Loucy (cell line): ENCODE data around the gene HRH3.
A peak's percentile ranks its signal among the peaks of the same experiment; 100 is the strongest.

Source experiments
- H2AFZ ChIP-seq: fragments of 200-600 bp; sonication (generic); 2 replicates; pipeline ENCODE4 v1.6.0; 2016; ENCODE audit warnings: antibody characterized with exemption, mild to moderate bottlenecking, low read length, moderate library complexity
- H3F3A ChIP-seq: fragments of 200-600 bp; 2 replicates; pipeline ENCODE4 v1.6.0; 2016; ENCODE audit warnings: antibody characterized with exemption, low read depth, mild to moderate bottlenecking
- H3K27me3 ChIP-seq: fragments of 200-600 bp; sonication (generic); 2 replicates; pipeline ENCODE4 v1.6.1; 2014; ENCODE audit warnings: low read length, mild to moderate bottlenecking; ENCODE audit not compliant: insufficient read depth, poor library complexity, severe bottlenecking
- H3K36me3 ChIP-seq: fragments of 200-600 bp; sonication (generic); 2 replicates; pipeline ENCODE4 v1.6.1; 2016; ENCODE audit warnings: low read length; ENCODE audit not compliant: insufficient read depth
- H3K4me1 ChIP-seq: fragments of 200-600 bp; sonication (generic); 2 replicates; pipeline ENCODE4 v1.5.1; 2014; ENCODE audit warnings: low read length, mild to moderate bottlenecking; ENCODE audit not compliant: insufficient read depth, poor library complexity, severe bottlenecking
- H3K4me2 ChIP-seq: fragments of 200-600 bp; sonication (generic); 2 replicates; pipeline ENCODE4 v1.6.0; 2014; ENCODE audit warnings: antibody characterized with exemption, low read length, low read depth, mild to moderate bottlenecking; ENCODE audit not compliant: poor library complexity, severe bottlenecking
- H3K4me3 ChIP-seq: fragments of 200-600 bp; sonication (generic); 2 replicates; pipeline ENCODE4 v1.5.1; 2014; ENCODE audit warnings: low read length, mild to moderate bottlenecking, mixed read lengths; ENCODE audit not compliant: poor library complexity, severe bottlenecking
- H3K79me2 ChIP-seq: fragments of 200-600 bp; sonication (generic); 2 replicates; pipeline ENCODE4 v1.6.1; 2014; ENCODE audit warnings: low read length; ENCODE audit not compliant: insufficient read depth
- H3K9ac ChIP-seq: fragments of 200-600 bp; sonication (generic); 2 replicates; pipeline ENCODE4 v1.6.0; 2014; ENCODE audit warnings: mild to moderate bottlenecking, low read depth, low read length, moderate library complexity; ENCODE audit not compliant: poor library complexity, severe bottlenecking
- H3K9me2 ChIP-seq: fragments of 200-600 bp; sonication (generic); replicated peaks from 2 replicates; pipeline ENCODE4 v1.6.1; 2016; ENCODE audit warnings: low read depth, low read length, mixed read lengths
- H3K9me3 ChIP-seq: fragments of 200-600 bp; sonication (generic); 2 replicates; pipeline ENCODE4 v1.6.1; 2014; ENCODE audit warnings: mild to moderate bottlenecking, antibody characterized with exemption, low read length, low read depth; ENCODE audit not compliant: insufficient read depth
- H4K20me1 ChIP-seq: fragments of 200-600 bp; sonication (generic); 2 replicates; pipeline ENCODE4 v1.6.0; 2014; ENCODE audit warnings: antibody characterized with exemption, low read length, mild to moderate bottlenecking; ENCODE audit not compliant: insufficient read depth, poor library complexity, severe bottlenecking
- EZH2phosphoT487 ChIP-seq: fragments of 200-600 bp; IDR thresholded peaks from 2 replicates; pipeline ENCODE4 v1.6.1; 2018; ENCODE audit warnings: antibody characterized with exemption, mild to moderate bottlenecking, moderate library complexity, borderline replicate concordance
- TF ChIP-seq, protein P1 (sequence below): fragments of 200-600 bp; sonication (generic); conservative IDR thresholded peaks from 2 replicates; pipeline ENCODE4 v1.5.1; 2014; ENCODE audit warnings: mild to moderate bottlenecking, antibody characterized with exemption, low read length

HRH3 gene

DNA sequence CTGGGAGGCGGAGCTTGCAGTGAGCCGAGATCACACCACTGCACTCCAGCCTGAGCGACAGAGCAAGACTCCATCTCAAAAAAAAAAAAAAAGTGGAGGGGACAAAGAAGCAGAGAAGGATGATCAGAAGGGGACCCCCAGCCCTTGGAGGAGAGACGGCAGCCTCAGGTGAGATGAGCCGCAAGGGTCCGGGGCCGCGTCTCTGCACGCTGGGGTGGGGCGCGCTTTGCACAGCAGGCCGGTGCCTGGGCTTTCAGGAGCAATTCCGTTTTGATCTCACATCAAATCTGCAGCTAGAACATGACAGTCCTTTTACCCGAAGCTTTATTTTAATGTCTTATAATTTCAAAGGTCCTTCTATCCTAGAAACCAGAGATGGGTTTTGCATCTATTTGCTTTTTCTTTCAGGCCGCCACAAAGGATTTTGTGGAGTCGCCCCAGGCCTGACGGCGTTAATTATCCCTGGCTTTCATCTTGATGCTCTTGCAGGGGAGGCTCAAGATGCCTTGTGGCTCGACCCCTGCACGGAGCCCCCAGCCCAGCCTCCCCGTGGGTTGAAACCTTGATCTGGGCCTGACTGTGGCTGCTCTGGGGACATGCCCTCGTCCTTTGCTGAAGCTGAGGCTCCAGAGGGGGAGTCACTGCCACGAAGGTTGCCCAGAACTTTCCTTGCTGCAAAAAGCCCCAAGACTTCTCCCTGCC, 17.3 kb downstream of the HRH3 start:
- peaks cover 22% of the 10 kb centered on the region; the same call in 1 of the 2 replicates for H3K36me3 ChIP-seq
- H3K9me3 ChIP-seq = no peaks in the 10 kb centered on the region
- H3K4me3 ChIP-seq = peak overlapping the region; percentile 56
- H3K4me2 ChIP-seq = peak overlapping the region; percentile 84
- peaks cover 19% of the 10 kb centered on the region; the same call in 1 of the 2 replicates for H3K79me2 ChIP-seq
- H3K27me3 ChIP-seq = no peaks in the 10 kb centered on the region
- H3K9ac ChIP-seq = peak overlapping the region; percentile 70
- H4K20me1 ChIP-seq = no peaks in the 10 kb centered on the region
- peaks cover 20% of the 10 kb centered on the region for H3F3A ChIP-seq
- H3K9me2 ChIP-seq = no peaks in the 10 kb centered on the region
- peaks cover 45% of the 10 kb centered on the region for H3K4me1 ChIP-seq
- H2AFZ ChIP-seq = no peak overlapping the region
- TF ChIP-seq, protein P1, sequence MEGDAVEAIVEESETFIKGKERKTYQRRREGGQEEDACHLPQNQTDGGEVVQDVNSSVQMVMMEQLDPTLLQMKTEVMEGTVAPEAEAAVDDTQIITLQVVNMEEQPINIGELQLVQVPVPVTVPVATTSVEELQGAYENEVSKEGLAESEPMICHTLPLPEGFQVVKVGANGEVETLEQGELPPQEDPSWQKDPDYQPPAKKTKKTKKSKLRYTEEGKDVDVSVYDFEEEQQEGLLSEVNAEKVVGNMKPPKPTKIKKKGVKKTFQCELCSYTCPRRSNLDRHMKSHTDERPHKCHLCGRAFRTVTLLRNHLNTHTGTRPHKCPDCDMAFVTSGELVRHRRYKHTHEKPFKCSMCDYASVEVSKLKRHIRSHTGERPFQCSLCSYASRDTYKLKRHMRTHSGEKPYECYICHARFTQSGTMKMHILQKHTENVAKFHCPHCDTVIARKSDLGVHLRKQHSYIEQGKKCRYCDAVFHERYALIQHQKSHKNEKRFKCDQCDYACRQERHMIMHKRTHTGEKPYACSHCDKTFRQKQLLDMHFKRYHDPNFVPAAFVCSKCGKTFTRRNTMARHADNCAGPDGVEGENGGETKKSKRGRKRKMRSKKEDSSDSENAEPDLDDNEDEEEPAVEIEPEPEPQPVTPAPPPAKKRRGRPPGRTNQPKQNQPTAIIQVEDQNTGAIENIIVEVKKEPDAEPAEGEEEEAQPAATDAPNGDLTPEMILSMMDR = no peak
- TF ChIP-seq EZH2phosphoT487 = no peak

DNA sequence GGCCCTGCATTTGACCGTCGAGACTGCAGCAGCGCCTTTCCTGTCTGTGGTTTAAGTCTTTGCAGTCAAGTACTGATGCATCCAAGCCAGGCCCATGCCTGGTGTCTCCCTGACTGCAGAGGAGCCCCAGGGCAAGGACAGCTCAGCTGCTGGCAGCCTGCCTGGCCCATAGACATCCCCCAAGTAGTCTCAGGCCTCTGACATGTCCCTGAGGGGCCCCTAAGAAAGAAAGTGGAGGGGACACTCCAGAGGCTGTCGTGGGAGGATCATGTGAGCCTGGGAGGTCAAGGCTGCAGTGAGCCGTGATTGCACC, 18.0 kb downstream of the HRH3 start:
- H3K79me2 ChIP-seq = peaks cover 19% of the 10 kb centered on the region; the same call in 1 of the 2 replicates
- peaks cover 25% of the 10 kb centered on the region; the same call in 1 of the 2 replicates for H3K36me3 ChIP-seq
- TF ChIP-seq, protein P1 = no peak
- no peak for TF ChIP-seq EZH2phosphoT487
- peak overlapping the region; percentile 84 for H3K4me2 ChIP-seq
- H2AFZ ChIP-seq = no peak overlapping the region
- H3K4me3 ChIP-seq = peak overlapping the region; percentile 68
- no peaks in the 10 kb centered on the region for H3K9me3 ChIP-seq
- no peaks in the 10 kb centered on the region for H3K9me2 ChIP-seq
- no peaks in the 10 kb centered on the region for H4K20me1 ChIP-seq
- H3K4me1 ChIP-seq = peaks cover 45% of the 10 kb centered on the region
- H3K27me3 ChIP-seq = no peaks in the 10 kb centered on the region
- H3K9ac ChIP-seq = peak overlapping the region; percentile 70
- H3F3A ChIP-seq = peaks cover 20% of the 10 kb centered on the region

DNA sequence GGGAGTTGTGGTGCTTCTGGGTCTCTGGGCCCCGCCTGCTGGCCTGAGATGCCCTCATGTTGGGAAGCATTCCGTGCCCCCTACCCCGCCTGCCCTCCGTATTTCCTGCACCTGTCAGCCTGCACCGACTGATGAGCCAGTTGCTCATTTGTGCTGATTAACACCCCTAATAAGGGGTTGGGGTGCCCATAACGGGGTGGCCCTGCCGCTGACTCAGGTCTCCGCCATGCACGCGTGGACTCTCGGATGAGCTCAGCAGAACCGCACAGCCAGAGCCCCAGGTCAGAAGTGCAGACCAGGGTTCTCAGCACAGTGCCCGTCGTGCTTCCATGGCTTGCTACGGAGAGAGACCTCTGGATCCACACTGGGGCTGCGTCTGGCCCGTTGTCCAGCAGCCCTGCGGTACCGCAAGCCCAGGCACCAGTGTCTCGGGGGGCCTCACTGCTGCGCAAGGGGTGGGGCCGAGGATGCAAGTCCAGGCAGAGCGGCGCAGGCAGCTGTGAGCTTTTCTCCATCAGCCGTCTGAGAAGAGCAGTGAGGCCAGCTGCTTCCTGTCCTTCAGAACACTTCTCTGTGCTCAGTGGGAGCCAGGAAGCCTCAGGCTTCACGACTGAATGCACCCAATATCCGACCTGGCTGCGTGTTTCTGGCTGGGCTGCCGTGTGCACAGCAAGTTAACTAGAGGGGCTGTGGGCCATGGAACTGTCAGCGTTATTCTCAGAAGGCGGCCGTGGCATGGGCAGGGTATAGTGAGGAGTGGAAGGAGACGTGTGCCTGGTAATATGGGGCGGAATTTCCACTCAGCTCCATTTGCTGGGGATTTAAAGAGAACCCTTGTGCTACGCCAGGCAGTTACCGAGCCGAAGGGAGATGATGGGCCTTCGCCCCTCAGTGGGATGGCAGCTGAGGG, 18.6 kb downstream of the HRH3 start:
- Histone ChIP-seq H3K36me3 (peaks cover 25% of the 10 kb centered on the region; the same call in 1 of the 2 replicates), H3K4me2 (peak overlapping the region; percentile 84), H3K4me3 (peak overlapping the region; percentile 68)

More for the DNA sequence above, 18.6 kb downstream of the HRH3 start:
- TF ChIP-seq, protein P1 = no peak
- no peak for TF ChIP-seq EZH2phosphoT487
- Histone ChIP-seq H3K9me3 (no peaks in the 10 kb centered on the region), H3K79me2 (peaks cover 19% of the 10 kb centered on the region; the same call in 1 of the 2 replicates), H3F3A (peaks cover 20% of the 10 kb centered on the region), H3K9ac (peak overlapping the region; percentile 70), H3K27me3 (no peaks in the 10 kb centered on the region), H4K20me1 (no peaks in the 10 kb centered on the region), H3K4me1 (peaks cover 45% of the 10 kb centered on the region), H3K9me2 (no peaks in the 10 kb centered on the region), H2AFZ (no peak overlapping the region)
